Activated T-cell treated with anti-CD3 and anti-CD28 coated beads for 48 hours (primary cell): ENCODE measurements around the gene SULT1A1.
"Not testable (repeated sequence)": the region's sequence is repeated elsewhere in the genome, so short reads cannot be mapped to it uniquely, and the experiment has no call there.

Experiments
- DNase-seq: peaks from one replicate; pipeline ENCODE4 v3.0.0-alpha.2; 2020; ENCODE audit warnings: low read depth

SULT1A1 gene

GRCh38 chr16:28608496-28608808 lies 1.4 kb downstream of the SULT1A1 start:
- DNase-seq, result not testable (repeated sequence)

DNA sequence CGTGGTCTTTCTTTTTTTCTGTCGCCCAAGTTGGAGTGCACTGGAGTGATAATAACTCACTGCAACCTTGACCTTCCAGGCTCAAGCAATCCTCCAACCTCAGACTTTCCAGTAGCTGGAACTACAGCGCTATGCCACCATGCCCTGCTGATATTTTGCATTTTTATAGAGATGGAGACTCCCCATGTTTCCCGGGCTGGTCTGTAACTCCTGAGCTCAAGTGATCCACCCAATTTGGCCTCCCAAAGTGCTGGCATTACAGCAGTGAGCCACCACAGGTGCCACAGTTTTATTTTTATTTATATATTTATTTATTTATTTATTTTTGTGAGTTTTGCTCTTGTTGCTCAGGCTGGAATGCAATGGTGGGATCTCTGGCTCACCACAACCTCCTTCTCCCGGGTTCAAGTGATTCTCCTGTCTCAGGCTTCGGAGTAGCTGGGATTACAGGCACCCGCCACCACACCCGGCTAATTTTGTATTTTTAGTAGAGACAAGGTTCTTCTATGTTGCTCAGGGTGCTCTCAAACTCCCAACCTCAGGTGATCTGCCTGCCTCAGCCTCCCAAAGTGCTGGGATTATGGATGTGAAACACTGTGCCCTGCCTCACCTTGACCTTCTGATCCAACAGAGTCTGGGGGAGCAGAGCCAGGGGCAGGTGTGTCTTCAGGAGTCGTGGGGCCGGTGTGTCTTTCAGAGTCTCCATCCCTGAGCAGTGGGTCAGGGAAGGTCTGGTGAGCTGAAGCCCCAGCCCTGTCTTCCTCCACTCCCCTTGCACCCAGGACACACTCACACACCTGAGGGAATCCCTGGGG lies 2.0 kb downstream of the SULT1A1 start:
- not testable (repeated sequence) for DNase-seq

DNA sequence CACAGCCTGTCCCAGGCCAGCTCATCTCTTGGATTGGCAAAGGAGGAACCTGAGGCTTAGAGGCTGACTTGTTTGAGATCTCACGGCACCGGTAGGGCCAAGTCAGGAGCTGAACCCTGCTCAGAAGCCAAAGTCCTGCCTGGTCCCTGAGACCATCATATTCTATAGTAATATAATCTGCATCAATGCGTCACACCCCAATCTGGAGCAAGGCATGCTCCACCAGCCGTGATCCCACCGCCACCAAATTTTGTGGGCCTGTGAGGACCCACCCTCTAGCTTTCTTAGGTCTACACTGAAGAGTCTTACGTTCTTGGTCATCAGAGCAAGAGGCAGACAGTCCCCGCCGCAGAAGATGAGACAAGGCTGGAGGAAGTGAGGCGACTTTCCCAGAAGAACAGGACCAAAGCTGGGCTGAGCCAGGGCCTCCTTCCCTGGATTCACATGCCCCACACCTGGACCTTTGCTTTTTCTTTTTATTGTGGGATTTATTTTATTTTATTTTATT lies 2.7 kb downstream of the SULT1A1 start:
- no peak for DNase-seq

- no peak for DNase-seq
Measured at GRCh38 chr16:28606291-28607115, 3.3 kb downstream of the SULT1A1 start.

GRCh38 chr16:28604186-28604565 lies 5.7 kb downstream of the SULT1A1 start:
- no peak for DNase-seq

GRCh38 chr16:28603381-28604185 lies 6.3 kb downstream of the SULT1A1 start:
- DNase-seq, result no peak

GRCh38 chr16:28602529-28602928 lies 7.3 kb downstream of the SULT1A1 start:
- DNase-seq, result no peak

DNA sequence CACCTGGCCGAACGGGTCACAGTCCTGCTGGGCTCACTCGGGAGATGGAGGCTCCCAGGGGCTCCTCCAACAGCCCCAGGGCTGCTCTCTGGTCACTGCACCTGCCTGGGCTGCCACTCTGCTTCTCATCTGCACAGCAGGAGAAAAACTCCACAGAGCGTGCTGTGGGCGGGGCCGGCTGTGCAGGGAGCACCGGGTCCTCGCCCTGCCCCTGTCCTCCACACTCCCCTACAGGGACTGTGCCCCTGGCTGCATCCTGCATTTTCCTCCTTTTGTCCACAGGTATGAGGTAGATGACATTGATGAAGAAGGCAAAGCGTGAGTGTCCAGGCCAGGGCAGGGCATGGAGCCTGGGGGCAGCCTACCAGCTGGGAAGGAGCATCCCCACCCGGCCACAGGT lies 7.8 kb downstream of the SULT1A1 start:
- DNase-seq, result not testable (repeated sequence)

- not testable (repeated sequence) for DNase-seq
Measured at GRCh38 chr16:28601589-28601988, 8.3 kb downstream of the SULT1A1 start.

GRCh38 chr16:28600965-28601364 lies 8.9 kb downstream of the SULT1A1 start:
- DNase-seq, result not testable (repeated sequence)

- not testable (repeated sequence) for DNase-seq
Measured at GRCh38 chr16:28599377-28600285, 10.2 kb downstream of the SULT1A1 start.

DNA sequence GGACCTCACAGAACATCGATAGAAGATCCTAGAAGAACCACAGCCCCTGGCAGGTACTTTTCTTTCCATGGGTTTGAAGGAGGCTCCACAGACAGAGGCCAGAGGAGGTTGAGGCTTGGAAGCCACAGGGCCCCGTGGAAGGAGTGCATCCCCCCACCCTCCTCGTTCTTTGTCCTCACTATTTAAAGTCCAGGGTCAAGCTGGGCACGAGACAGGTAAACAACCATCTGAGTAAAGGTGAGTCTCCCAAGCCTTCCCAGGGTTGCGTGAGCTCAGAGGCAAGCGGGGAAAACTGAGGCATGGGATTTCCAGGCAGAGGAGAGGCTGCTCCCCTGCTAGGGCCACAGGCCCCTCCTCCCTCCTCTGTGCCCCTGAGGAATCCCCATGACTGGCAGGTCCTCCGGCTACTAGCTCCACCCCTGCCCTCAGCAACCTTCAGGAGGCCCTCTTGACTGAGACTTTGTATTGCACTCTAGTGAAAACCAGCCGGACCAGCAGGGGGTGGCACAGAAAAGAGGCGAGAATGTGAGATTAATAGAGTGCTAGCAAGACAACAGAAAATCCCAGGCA lies 12.1 kb downstream of the SULT1A1 start:
- no peak for DNase-seq

GRCh38 chr16:28596840-28597691 lies 12.8 kb downstream of the SULT1A1 start, which contains the start of gene SULT1A2:
TSS of gene SULT1A2 (minus strand) at chr16:28597050. CDS start at chr16:28595930, 1,120 bp downstream.
- no peak for DNase-seq

DNA sequence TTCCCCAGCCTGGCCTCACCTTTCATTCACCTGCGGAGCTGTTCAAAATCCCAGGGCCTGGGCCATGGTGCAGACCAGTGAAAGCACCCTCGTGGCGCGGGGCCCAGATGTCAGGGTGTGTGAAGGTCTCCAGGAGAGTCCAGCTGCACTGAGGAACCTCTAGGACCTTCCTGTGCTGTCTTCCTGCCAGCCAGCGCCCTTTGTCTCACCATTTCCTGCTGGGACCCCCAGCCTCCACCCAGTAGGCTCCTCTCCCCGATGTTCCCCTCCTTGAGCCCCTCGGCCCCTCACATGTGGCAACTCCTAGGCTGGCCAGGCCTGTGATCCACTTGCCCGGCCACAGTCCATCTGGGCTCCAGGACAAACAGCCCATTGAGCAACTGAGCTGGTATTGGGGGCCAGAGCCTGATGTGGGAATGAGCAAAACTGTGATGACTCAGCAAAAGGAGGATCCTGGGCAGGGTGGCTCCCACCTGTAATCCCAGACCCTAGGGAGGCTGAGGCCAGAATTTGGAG lies 13.7 kb downstream of the SULT1A1 start:
- no peak for DNase-seq

DNA sequence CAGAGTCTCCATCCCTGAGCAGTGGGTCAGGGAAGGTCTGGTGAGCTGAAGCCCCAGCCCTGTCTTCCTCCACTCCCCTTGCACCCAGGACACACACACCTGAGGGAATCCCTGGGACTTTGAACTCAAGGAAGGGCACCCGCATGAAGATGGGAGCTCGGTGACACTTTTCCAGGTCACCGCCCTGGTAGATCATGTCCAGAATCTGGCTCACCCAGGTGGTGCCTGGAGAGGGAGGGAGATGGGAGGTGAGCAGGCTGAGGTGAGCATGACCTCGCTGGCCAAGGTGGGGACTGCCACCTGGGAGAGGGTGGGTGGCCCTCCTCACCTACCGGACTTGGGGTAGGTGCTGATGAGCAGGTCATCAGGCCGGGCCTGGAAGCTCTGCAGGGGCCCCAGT lies 14.4 kb downstream of the SULT1A1 start:
- DNase-seq, result not testable (repeated sequence)

- DNase-seq, result no peak
Measured at GRCh38 chr16:28592979-28593553, 16.8 kb downstream of the SULT1A1 start.

GRCh38 chr16:28592511-28592910 lies 17.3 kb downstream of the SULT1A1 start:
- no peak for DNase-seq

DNA sequence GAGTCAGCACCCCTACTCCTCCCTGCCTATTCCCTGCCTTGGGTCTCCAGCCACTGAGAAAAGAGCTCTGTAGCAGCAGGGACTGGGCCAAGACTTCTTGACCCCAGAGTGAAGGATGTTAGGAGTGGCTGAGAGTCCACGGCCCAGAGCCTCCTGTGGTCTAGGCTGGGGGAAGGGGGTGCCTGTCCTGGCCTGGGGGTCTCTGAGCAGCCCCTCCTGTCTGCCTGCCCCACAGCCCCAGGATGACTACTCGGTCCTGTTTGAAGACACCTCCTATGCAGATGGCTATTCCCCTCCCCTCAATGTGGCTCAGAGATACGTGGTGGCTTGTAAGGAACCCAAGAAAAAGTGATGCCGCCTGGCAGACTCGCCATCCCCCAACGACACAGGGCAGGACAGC lies 18.5 kb downstream of the SULT1A1 start:
- DNase-seq, result no peak
